Stimulated activated CD4-positive, alpha-beta T cell treated with anti-CD3 and anti-CD28 coated beads, Interleukin-4, amount 100 ng/mL, for 4 hours (primary cell): Measurements from ENCODE around the gene MARCHF7.
"Not testable (repeated sequence)": the region's sequence is repeated elsewhere in the genome, so short reads cannot be mapped to it uniquely, and the experiment has no call there.

Experiments used
- DNase-seq, 2 experiments: peaks; one replicate each; pipeline ENCODE4 v3.0.0-alpha.2; 2020

Gene MARCHF7

DNA sequence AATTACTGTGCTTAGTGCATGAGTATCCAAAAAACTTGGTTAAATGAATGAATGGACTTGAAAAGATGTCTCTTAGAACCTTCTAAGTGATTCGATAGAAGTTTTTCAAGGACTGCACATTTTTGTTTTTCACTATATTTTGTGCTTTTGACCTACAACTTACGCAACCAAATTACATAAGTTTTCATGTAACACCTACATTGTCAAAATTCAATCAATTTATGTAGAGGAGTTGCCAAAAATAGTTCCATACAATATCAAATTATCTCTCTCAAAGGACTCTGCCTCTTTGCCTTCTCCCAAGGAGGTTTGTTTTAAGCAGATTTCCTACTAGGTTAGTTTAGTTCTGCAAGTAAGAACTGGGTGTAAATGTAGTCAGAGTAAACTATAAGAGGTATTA, 10.3 kb downstream of the MARCHF7 start:
- DNase-seq, result no peak

DNA sequence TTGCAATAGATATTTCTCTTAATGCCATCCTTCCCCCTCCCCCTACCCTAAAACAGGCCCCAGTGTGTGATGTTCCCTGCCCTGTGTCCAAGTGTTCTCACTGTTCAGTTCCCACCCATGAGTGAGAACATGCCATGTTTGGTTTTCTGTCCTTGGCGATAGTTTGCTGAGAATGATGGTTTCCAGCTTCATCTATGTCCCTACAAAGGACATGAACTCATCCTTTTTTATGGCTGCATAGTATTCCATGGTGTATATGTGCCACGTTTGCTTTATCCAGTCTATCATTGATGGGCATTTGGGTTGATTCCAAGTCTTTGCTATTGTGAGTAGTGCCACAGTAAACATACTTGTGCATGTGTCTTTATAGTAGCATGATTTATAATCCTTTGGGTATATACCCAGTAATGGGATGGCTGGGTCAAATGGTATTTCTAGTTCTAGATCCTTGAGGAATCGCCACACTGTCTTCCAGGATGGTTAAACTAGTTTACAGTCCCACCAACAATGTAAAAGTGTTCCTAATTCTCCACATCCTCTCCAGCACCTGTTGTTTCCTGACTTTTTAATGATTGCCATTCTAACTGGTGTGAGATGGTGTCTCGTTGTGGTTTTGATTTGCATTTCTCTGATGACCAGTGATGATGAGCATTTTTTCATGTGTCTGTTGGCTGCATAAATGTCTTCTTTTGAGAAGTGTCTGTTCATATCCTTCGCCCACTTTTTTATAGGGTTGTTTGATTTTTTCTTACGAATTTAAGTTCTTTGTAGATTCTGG, 12.7 kb downstream of the MARCHF7 start:
- not testable (repeated sequence) for DNase-seq

DNA sequence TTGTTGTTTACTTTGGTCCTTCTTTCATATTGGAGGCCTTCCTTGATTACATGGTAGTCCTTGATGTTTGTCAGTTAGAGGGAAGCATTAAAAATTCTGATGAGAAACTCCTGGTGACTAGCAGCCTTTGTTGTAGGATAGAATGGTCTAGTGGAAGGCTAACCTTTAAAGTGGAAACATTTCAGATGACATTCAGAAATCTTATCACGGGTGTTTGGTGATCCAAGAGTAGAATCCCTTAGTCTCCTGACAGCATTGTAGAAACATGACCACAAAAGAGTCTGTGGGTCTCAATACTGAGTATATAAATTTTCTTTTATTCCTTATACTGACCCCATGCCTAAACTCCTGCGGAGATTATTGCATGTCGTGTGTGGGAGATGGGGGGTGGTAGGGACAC, 13.4 kb downstream of the MARCHF7 start:
- no peak for DNase-seq

DNA sequence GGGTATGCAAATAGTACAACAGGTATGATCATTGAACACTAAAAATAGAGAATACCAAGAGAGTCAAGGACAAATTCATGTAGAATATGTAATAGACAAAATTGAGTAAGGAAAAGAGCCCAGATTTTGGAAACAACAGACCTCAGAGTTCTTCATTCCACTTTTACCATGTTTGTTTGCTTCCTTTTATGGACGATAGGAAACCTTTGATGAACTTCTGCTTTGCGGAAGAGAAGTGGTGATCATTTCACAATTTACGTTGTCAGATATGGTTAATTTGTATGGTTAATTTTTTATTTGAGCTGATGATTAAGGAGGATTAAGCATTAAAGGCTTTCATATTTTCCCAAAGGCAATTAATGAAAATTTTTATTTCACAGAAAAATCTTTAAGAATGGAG, 16.3 kb downstream of the MARCHF7 start:
- no peak for DNase-seq

DNA sequence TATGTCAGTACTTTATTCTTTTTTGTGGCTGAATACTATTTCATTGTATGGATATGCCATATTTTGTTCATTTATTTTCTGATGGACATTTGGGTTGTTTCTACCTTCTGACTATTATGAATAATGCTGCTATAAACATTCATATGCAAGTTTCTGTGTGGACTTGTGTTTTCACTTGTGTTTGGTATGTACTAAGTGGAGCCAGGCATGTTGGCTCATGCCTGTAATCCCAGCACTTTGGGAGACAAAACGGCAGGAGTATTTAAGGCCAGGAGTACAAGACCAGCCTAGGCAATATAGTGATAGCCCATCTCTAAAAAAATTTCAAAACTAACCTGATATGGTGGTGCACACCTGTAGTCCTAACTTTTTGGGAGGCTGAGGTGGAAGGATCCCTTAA, 23.3 kb downstream of the MARCHF7 start:
- no peak for DNase-seq

DNA sequence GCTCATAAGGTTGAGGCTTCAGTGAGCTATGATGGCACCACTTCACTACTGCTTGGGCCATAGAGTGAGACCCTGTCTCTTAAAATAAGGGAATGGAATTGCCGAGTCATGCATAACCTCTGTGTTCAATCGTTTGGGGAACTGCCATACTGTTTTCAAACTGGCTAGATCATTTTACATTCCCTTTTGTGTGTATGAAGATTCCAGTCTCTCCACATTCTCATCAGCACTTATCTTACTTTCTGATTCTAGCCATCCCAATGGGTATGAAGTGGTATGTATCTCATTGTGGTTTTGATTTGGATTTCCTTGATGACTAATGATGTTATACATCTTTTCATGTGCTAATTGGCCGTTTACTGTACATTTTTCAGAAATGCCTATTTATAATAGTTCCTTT, 23.7 kb downstream of the MARCHF7 start:
- DNase-seq, result no peak

DNA sequence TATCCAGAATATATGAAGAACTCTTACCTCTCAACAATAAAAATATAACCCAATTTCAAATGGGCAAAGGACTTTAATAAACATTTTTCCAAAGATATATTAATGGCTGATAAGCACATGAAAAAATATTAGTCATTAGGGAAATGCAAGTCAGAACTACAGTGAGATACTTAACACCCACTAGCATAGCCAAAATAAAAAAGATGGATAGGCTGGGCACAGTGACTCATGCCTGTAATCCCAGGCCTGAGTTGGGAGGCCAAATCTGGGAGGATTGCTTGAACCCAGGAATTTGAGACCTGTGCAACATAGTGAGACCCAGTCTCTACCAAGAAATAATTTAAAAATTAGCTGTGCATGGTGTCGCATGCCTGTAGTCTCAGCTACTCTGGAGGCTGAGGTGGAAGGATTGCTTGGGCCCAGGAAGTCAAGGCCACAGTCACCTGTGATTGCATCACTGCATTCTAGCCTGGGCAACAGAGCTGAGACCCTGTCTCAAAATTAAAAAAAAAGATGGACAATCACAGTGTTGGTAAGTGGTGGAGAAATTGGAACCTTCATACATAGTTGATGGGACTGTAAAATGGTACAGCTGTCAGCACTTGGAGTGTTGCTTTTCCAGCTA, 25.1 kb downstream of the MARCHF7 start:
- DNase-seq, result no peak

DNA sequence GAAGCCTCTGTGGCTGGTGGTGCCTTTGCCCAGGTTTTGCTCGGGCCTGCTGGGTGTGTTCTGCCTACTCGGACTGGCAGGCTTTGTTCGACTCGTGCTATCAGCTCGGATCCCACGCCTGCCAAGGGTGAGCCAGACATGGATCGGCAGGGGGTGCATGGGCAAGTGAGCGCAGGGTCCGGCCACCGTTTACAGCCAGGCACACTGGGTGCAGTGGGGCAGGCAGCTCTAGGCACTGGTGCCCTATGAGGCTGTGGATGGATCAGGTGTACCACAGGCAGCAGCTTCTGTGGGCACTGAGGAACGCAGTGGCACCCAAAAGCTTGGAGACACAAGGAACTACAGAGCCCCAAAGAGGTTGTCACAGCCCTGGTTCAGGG, 25.6 kb downstream of the MARCHF7 start:
- no peak for DNase-seq

DNA sequence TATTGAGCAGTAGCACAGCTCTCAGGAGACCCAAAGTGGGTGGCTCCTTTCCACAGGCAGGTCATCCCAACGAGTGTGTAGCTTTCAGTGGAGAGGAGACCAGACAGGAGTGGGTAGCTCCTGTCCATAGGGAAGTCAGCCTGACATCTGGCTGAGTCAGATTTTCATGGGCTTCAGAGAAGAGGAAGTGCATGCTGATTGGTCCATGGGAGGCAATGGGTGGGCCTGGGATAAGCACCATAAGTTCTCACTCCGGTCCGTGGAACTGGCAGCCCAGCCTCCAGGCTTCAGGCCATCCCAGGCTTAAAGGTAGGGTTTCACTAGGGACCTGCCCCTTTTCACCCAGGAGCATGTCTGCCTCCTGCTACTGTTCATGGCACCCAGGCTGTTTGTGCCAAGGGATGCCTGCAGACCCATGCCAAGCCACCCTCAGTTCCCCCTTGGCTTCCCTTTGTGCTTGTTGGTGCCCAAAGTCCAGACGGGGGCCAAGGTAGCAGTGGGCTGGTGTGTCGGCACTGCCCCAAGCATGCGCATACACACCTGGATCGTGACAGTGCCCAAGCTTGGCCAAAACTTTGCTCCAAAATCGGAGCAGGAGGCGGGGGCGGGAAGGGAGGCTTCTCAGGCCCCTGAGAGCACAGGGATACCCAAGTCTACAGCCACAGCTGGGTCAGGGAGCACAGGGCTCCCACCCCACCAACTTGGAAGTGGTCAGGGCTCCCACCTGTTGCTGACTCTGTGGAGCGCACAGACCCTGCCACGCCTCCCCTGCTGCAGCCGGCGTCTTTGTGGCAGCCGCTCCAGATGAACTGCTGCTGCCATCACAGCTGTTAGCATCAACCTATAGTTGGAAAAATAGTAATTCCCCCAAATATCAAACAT, 26.4 kb downstream of the MARCHF7 start:
- DNase-seq, result no peak

DNA sequence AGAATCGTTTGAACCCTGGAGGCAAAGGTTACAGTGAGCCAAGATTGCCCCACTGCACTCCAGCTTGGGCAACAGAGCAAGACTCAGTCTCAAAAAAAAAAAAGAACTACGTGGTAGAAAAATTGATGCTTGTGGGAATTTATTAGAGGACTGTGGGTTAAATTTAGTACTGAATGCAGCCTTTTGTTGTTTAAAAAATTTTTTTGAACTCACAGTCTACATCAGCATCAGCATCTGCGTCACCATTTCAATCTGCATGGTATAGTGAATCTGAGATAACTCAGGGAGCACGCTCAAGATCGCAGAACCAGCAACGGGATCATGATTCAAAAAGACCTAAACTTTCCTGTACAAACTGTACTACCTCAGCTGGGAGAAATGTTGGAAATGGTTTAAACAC, 30.5 kb downstream of the MARCHF7 start:
- no peak for DNase-seq

DNA sequence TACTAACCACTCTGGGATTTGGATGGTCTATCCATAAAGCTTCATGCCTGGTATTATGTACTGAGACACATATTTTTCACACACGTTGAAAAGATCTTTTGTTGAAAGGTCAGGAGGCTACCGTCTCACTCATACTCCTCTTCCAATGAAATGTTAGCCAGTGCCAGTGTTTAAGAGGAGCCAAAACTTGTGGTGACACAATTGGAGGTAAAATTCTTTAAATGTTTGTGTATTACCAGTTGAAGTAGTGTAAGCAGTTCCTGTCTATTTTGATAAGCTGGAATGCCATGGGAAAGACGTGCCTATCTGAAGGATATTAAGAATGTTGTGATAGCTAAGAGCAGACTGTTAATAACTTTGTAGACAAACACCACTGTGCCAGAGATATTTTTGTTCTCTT, 32.1 kb downstream of the MARCHF7 start:
- DNase-seq, result no peak

DNA sequence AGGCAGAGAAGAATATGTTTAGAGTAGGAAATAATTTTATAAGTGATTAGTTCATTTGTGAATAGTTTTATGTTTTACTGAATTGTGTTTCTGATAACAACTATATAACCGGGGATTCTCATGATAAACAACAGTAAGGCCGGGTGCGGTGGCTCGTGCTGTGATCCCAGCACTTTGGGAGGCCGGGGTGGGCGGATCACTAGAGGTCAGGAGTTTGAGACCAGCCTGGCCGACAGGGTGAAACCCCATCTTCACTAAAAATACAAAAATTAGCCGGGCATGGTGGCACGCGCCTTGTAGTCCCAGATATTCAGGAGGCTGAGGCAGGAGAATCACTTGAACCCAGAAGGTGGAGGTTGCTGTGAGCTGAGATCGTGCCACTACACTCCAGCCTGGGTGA, 32.9 kb downstream of the MARCHF7 start:
- not testable (repeated sequence) for DNase-seq

DNA sequence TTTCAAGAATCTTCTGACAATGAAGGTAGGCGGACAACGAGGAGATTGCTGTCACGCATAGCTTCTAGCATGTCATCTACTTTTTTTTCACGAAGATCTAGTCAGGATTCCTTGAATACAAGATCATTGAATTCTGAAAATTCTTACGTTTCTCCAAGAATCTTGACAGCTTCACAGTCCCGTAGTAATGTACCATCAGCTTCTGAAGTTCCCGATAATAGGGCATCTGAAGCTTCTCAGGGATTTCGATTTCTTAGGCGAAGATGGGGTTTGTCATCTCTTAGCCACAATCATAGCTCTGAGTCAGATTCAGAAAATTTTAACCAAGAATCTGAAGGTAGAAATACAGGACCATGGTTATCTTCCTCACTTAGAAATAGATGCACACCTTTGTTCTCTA, 35.8 kb downstream of the MARCHF7 start:
- no peak for DNase-seq

DNA sequence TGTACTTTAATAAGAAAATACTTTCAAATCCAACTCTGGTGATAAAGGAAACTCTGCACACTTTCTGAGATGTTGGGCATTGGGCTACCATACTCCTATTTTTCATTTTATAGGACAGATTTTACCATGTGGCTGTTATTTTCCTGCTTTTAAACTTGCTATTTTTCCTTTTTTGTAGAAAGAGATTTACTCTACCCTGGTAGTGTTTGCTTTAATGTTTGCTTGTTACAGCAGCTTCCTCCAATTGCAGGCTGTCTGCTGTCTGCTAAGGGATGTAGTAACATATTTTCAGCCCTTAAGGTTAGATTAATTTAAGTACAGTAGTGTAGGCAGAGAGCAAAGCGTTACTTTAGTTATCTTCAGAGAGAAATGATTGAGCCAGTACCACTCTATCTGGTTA, 38.6 kb downstream of the MARCHF7 start:
- no peak for DNase-seq

DNA sequence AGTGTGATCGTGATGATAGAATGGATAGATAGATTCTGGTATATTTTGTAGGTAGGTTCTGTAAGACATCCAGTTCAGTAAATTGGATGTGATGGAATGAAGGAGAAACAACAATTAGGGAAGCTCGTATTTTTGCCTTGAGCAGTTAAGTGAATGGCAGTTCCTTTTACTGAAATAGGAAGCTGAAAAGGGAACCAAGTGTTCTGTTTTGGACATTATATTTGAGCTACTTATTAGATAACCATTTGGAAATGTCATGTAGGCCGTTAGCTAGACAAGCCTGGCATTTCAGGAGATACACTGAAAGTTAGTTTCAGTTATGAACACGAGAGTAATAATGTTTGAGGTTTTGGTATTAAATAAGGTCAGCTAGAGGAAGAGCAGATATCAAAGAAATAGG, 41.5 kb downstream of the MARCHF7 start:
- DNase-seq, result no peak

DNA sequence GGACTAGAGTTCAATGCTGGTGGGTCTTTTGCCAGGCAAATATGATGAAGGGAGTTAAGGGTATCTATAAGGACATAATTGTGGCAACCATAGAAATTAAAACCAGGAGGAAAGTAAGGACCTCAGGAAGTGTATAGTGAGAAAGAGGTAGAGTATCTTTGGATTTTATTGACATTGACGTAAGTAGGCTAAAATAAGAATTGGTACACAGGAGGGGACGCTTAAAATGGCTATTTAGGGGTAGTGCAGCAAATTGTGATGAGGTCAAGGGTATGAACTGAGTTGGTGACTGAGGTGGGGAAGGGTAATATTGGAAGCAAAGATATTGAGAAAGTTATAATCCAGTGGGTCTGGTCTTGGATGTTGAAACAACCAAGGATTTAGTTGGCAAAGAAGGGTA, 42.7 kb downstream of the MARCHF7 start:
- DNase-seq, result no peak

DNA sequence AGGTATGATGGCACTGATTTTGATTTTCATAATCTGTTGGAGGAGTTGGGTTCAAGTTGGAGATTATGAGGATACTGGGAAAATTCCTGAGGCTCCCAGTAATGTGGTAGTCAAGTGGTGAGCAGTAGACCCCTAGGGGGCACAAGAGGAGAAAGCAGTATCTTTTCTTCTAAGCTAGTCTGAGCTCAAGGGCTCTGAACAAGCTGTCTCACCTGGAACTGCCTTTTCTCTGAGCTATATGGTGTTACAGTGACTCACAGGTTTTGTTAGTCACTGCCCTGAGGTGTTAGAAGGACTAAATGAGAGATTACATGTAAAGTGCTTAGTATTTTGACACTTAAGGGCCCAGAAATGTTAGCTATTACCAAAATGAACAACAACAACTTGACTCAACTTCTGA, 43.5 kb downstream of the MARCHF7 start:
- DNase-seq, result peak in 1 of 2 experiments; percentile 15

DNA sequence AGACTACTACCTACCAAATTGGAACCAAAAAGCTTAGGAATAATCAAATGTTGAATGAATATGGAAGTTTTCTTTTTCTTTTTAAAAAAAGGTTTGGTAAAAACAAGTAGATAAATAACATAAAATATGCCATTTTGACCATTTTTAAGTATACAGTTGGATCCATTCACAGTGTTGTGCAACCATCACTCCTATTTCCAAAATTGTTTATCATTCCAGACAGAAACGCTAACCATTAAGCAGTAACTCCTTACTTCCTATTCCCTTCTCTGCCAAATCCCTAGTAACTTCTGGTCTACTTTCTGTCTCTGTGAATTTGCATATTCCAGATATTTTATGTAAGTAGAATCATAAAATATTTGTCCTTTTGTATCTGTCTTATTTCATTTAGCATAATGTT, 45.9 kb downstream of the MARCHF7 start:
- no peak for DNase-seq

DNA sequence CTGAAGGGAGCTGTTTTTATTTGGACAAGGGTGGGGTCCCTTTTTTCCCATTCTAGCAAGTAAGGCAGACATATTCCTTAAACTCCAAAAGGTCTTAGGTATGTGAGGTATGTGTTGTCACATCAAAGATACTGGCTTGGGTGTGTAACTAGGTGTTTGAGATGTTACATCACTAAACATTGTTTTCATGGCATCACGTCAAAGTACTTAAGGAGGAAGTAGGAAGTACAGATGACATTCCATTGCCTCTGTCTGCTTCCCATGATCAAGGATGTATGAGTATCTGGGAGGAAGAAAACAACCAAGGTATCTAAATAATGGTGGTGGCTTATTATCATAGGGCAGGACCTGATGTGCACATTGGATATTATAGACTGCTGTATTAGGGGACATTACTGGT, 46.4 kb downstream of the MARCHF7 start:
- no peak for DNase-seq

DNA sequence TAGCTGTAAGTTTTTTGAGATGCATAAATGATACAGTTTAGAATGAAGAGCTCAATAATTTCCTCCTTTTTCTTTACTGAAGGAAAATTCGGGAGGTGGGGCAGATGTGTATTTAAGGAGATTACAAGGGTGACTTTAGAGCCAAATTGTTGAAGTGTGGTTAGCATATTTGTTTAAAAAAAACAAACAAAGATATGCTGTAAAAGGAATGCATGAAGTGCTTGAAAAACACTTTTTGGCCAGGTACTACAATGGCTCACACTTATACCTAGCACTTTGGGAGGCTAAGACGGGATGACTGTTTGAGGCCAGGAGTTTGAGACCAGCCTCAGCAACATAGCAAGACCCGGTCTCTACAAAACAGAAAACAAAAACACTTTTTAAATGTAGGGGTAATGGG, 47.3 kb downstream of the MARCHF7 start:
- no peak for DNase-seq

DNA sequence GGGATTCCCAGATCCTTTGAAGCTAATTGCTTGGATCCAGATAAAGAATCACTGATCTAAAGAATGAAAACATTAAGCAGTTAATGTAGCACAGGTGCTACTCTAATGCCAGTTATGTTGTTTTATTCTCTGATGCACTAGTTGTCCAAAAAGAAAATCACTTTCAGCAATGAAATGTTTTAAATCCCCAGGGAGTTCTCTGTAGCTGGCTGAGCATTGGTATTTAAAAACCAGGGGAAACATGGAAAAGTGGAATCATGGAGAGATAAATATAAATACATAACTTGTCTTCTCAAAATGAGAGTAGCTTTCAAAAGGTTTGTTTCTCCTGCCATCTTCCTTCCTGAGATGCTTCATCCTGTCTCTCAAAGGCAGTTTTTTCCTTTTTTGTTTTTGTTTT, 48.0 kb downstream of the MARCHF7 start:
- no peak for DNase-seq

DNA sequence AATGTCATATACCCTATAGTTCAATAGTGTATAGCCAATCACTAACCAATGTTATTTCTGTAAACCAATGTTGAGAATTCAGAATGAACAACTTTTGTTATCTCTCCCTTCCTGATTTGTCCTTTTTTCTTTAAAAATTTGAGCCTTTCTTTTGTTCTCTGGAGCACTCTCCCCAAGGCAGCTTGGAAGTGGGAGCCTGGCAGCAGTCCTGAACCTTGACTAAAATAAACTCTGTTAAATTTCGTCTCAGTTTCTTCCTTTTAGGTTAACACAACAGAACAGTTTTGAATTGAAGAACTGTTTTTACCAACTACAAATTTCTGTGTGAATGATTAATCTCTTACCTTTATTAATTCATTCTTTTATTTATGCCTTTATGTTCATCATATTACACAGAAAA, 49.8 kb downstream of the MARCHF7 start:
- no peak for DNase-seq
